ENCODE results near the gene LSM2.

Gene LSM2

GRCh38 chr6:31776989-31777666 lies 29.6 kb downstream of the LSM2 start, which contains the start of gene VWA7:
Gene VWA7 (minus strand): TSS chr6:31777328. CDS start chr6:31776779, 549 bp downstream.
- TF ChIP-seq, protein P1, sequence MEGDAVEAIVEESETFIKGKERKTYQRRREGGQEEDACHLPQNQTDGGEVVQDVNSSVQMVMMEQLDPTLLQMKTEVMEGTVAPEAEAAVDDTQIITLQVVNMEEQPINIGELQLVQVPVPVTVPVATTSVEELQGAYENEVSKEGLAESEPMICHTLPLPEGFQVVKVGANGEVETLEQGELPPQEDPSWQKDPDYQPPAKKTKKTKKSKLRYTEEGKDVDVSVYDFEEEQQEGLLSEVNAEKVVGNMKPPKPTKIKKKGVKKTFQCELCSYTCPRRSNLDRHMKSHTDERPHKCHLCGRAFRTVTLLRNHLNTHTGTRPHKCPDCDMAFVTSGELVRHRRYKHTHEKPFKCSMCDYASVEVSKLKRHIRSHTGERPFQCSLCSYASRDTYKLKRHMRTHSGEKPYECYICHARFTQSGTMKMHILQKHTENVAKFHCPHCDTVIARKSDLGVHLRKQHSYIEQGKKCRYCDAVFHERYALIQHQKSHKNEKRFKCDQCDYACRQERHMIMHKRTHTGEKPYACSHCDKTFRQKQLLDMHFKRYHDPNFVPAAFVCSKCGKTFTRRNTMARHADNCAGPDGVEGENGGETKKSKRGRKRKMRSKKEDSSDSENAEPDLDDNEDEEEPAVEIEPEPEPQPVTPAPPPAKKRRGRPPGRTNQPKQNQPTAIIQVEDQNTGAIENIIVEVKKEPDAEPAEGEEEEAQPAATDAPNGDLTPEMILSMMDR (IDR thresholded peaks at IDR 0.05; ENCODE audit: control insufficient read depth, extremely low read depth, insufficient read depth): no peak
- DNase-seq (ENCODE audit: low read depth): peak; percentile 30
- H3K4me3 ChIP-seq (ENCODE audit: low read depth, low read length): no peak within 1 kb of the TSS

GRCh38 chr6:31776485-31776988 lies 30.2 kb downstream of the LSM2 start:
- TF ChIP-seq, protein P1 (IDR thresholded peaks at IDR 0.05; ENCODE audit: control insufficient read depth, extremely low read depth, insufficient read depth): no peak
- H3K4me3 ChIP-seq (ENCODE audit: low read depth, low read length): no peak overlapping the region
- DNase-seq (ENCODE audit: low read depth): no peak

- H3K4me3 ChIP-seq (ENCODE audit: low read depth, low read length): no peak overlapping the region
- no peak for DNase-seq (ENCODE audit: low read depth)
- TF ChIP-seq, protein P1 (IDR thresholded peaks at IDR 0.05; ENCODE audit: control insufficient read depth, extremely low read depth, insufficient read depth): no peak
Observed at GRCh38 chr6:31775633-31776484, 30.9 kb downstream of the LSM2 start.

- H3K4me3 ChIP-seq (ENCODE audit: low read depth, low read length): no peak overlapping the region
- no peak for DNase-seq (ENCODE audit: low read depth)
- TF ChIP-seq, protein P1 (IDR thresholded peaks at IDR 0.05; ENCODE audit: control insufficient read depth, extremely low read depth, insufficient read depth): no peak
Observed at GRCh38 chr6:31775184-31775583, 31.6 kb downstream of the LSM2 start.

- no peak for DNase-seq (ENCODE audit: low read depth)
- TF ChIP-seq, protein P1 (IDR thresholded peaks at IDR 0.05; ENCODE audit: control insufficient read depth, extremely low read depth, insufficient read depth): no peak
- no peak overlapping the region for H3K4me3 ChIP-seq (ENCODE audit: low read depth, low read length)
Observed at GRCh38 chr6:31771992-31772358, 34.8 kb downstream of the LSM2 start.

- TF ChIP-seq, protein P1 (IDR thresholded peaks at IDR 0.05; ENCODE audit: control insufficient read depth, extremely low read depth, insufficient read depth): no peak
- no peak for DNase-seq (ENCODE audit: low read depth)
- no peak overlapping the region for H3K4me3 ChIP-seq (ENCODE audit: low read depth, low read length)
Observed at GRCh38 chr6:31770860-31771259, 35.9 kb downstream of the LSM2 start.

Data from LNCaP clone FGC (cell line).